ENCODE data around the gene DEK. TPM values are rescaled to one million over a fixed set of nuclear protein-coding genes. Genes with fewer than 3 reads are reported as not detected.

The DEK gene
- total RNA-seq, 1 donor from 2014 or later: 64.9 TPM

- Histone ChIP-seq H3K36me3 (peaks cover 5% of the 10 kb centered on the region), H3K4me3 (no peak overlapping the region), H3K4me1 (no peaks in the 10 kb centered on the region), H3K9me3 (no peaks in the 10 kb centered on the region), H3K27ac (no peak overlapping the region), H3K27me3 (no peaks in the 10 kb centered on the region)
- intact Hi-C loops (cut with DNase I): no loop called here
- DNase-seq (no peak), ATAC-seq (no peak)
- no peak for TF ChIP-seq CTCF (IDR thresholded peaks at IDR 0.05)
These were observed 56.9 kb downstream of the DEK start for GRCh38 chr6:18207438-18207837.

GRCh38 chr6:18206591-18206990, 57.7 kb downstream of the DEK start:
- Histone ChIP-seq H3K4me3 (no peak overlapping the region), H3K27me3 (no peaks in the 10 kb centered on the region), H3K4me1 (no peaks in the 10 kb centered on the region), H3K9me3 (no peaks in the 10 kb centered on the region), H3K36me3 (peaks cover 9% of the 10 kb centered on the region), H3K27ac (no peak overlapping the region)
- ATAC-seq (no peak), DNase-seq (no peak)
- intact Hi-C loops (cut with DNase I): no loop called here
- TF ChIP-seq CTCF (IDR thresholded peaks at IDR 0.05): no peak

GRCh38 chr6:18204691-18205090, 59.6 kb downstream of the DEK start:
- Histone ChIP-seq H3K27ac (no peak overlapping the region), H3K27me3 (no peaks in the 10 kb centered on the region), H3K4me1 (no peaks in the 10 kb centered on the region), H3K36me3 (peaks cover 14% of the 10 kb centered on the region), H3K4me3 (no peak overlapping the region), H3K9me3 (no peaks in the 10 kb centered on the region)
- intact Hi-C loops (cut with DNase I): no loop called here
- ATAC-seq (no peak), DNase-seq (no peak)
- TF ChIP-seq CTCF (IDR thresholded peaks at IDR 0.05): no peak

GRCh38 chr6:18203786-18204185, 60.5 kb downstream of the DEK start:
- Histone ChIP-seq H3K4me3 (no peak overlapping the region), H3K36me3 (peaks cover 19% of the 10 kb centered on the region), H3K4me1 (no peaks in the 10 kb centered on the region), H3K9me3 (no peaks in the 10 kb centered on the region), H3K27ac (no peak overlapping the region), H3K27me3 (no peaks in the 10 kb centered on the region)
- no peak for TF ChIP-seq CTCF (IDR thresholded peaks at IDR 0.05)
- intact Hi-C loops (cut with DNase I): no loop called here
- no peak for DNase-seq
- no peak for ATAC-seq

- ATAC-seq (no peak), DNase-seq (no peak)
- no peaks in the 10 kb centered on the region for H3K27me3 ChIP-seq
- peaks cover 5% of the 10 kb centered on the region for H3K36me3 ChIP-seq
- no peaks in the 10 kb centered on the region for H3K4me1 ChIP-seq
- no peak overlapping the region for H3K4me3 ChIP-seq
- TF ChIP-seq CTCF (IDR thresholded peaks at IDR 0.05): no peak
- no peak overlapping the region for H3K27ac ChIP-seq
- intact Hi-C loops (cut with DNase I): no loop called here
- H3K9me3 ChIP-seq: no peaks in the 10 kb centered on the region
These were observed 72.3 kb downstream of the DEK start for GRCh38 chr6:18192026-18192425.

GRCh38 chr6:18189196-18189595, 75.1 kb downstream of the DEK start:
- Histone ChIP-seq H3K27me3 (no peaks in the 10 kb centered on the region), H3K36me3 (no peaks in the 10 kb centered on the region), H3K9me3 (no peaks in the 10 kb centered on the region), H3K4me1 (peaks cover 12% of the 10 kb centered on the region), H3K27ac (no peak overlapping the region), H3K4me3 (no peak overlapping the region)
- ATAC-seq: no peak
- no peak for TF ChIP-seq CTCF (IDR thresholded peaks at IDR 0.05)
- no peak for DNase-seq
- intact Hi-C loops (cut with DNase I): no loop called here
